Thoracic aorta (tissue), 2 donors: ENCODE data around the gene RASAL2. TPM values are rescaled to one million over a fixed set of nuclear protein-coding genes. Genes with fewer than 3 reads are reported as not detected.

Experiments
- ATAC-seq: fragments of 150-250 bp; one replicate; pipeline ENCODE4 v1.8.0; 2017; ENCODE audit warnings: low read depth; ENCODE audit not compliant: insufficient number of reproducible peaks, low FRiP score
- DNase-seq: peaks from one replicate; pipeline ENCODE4 v3.0.0-alpha.2; 2020; ENCODE audit warnings: low spot score
- H3K27ac ChIP-seq, 2 donors: fragments of 200-600 bp; sonication (generic); 1 replicate in 1 of 2; 2 replicates in 1 of 2; pipeline ENCODE4 v1.5.1; 2016; ENCODE audit warnings: mild to moderate bottlenecking in 2 of 2, moderate library complexity in 2 of 2
- H3K27me3 ChIP-seq: fragments of 200-600 bp; sonication (generic); replicated peaks from 2 replicates; pipeline ENCODE4 v1.6.0; 2016; ENCODE audit warnings: mild to moderate bottlenecking; ENCODE audit not compliant: insufficient read depth
- H3K36me3 ChIP-seq: fragments of 200-600 bp; sonication (generic); one replicate; pipeline ENCODE4 v1.5.1; 2016
- H3K4me1 ChIP-seq, 2 donors: fragments of 200-600 bp; sonication (generic); 1 replicate in 1 of 2; 2 replicates in 1 of 2; pipeline versions ENCODE4 v1.5.1 to v1.6.0; 2016; ENCODE audit warnings: low read depth in 2 of 2, mild to moderate bottlenecking in 1 of 2; ENCODE audit not compliant: control insufficient read depth in 1 of 2
- H3K4me3 ChIP-seq: fragments of 200-600 bp; sonication (generic); 2 replicates; pipeline ENCODE4 v1.5.1; 2016; ENCODE audit warnings: mild to moderate bottlenecking
- H3K9me3 ChIP-seq: fragments of 200-600 bp; sonication (generic); 2 replicates; pipeline ENCODE4 v1.5.1; 2016
- total RNA-seq, 2 donors: library from RNA; depleted of rRNA; stranded (reverse); fragments of >200 nt; gene quantifications; one replicate each; pipeline versions ENCODE4 v1.1.0 to v1.2.3, GENCODE V29; 2016
- TF ChIP-seq, protein P1 (sequence below): fragments of 200-600 bp; sonication (generic); IDR thresholded peaks from one replicate; pipeline ENCODE4 v1.5.1; 2019; ENCODE audit warnings: antibody characterized with exemption

RASAL2 gene
- total RNA-seq, 2 donors from 2014 or later = 38.0 to 45.1 TPM

DNA sequence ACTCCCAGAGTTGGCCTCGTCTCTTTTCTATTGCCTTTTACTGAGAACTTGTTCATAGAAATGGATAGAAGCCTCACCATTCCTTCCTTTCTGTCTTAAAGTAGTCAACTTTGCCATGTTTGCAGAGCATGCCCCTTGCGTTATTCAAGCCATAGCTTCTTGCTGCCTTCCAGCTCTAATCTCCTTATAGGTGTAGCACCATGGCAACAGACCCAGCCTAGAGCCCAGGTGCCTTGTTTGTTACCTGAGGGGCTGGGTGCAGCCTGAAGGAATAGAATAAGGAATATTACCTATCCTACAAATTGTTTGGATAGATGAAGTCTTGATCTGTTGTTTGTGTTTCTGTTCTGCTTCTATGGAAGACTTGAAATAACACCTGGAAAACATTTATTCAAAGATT lies 343.0 kb downstream of the RASAL2 start:
- no peak for ATAC-seq
- H3K4me1 ChIP-seq = no peaks in the 10 kb centered on the region
- no peak overlapping the region for H3K4me3 ChIP-seq
- DNase-seq = no peak
- TF ChIP-seq, protein P1, sequence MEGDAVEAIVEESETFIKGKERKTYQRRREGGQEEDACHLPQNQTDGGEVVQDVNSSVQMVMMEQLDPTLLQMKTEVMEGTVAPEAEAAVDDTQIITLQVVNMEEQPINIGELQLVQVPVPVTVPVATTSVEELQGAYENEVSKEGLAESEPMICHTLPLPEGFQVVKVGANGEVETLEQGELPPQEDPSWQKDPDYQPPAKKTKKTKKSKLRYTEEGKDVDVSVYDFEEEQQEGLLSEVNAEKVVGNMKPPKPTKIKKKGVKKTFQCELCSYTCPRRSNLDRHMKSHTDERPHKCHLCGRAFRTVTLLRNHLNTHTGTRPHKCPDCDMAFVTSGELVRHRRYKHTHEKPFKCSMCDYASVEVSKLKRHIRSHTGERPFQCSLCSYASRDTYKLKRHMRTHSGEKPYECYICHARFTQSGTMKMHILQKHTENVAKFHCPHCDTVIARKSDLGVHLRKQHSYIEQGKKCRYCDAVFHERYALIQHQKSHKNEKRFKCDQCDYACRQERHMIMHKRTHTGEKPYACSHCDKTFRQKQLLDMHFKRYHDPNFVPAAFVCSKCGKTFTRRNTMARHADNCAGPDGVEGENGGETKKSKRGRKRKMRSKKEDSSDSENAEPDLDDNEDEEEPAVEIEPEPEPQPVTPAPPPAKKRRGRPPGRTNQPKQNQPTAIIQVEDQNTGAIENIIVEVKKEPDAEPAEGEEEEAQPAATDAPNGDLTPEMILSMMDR = no peak
- H3K27ac ChIP-seq = no peak overlapping the region
- H3K27me3 ChIP-seq = no peaks in the 10 kb centered on the region
- no peaks in the 10 kb centered on the region for H3K36me3 ChIP-seq
- no peaks in the 10 kb centered on the region for H3K9me3 ChIP-seq

DNA sequence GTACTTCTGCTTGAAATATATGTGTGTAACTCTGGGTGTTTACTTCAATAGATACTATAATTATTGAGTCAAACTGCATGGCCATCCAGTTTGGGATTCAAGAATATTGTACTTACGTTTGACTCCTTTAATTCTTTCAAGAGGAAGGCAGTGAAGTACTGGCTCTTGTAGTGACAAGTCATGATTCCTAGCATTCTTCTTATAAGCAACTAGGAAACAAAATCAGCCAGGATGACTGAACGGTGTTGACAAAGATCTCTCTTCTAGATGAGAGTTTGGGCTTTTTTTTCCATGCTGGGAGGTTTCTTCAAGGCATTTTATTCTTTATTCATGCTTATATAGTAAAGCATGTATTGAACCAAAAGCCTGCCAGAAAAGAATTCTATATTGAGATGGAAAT lies 344.5 kb downstream of the RASAL2 start:
- TF ChIP-seq, protein P1 = no peak
- H3K4me1 ChIP-seq = no peaks in the 10 kb centered on the region
- H3K27ac ChIP-seq = no peak overlapping the region
- ATAC-seq (no peak), DNase-seq (no peak)
- H3K4me3 ChIP-seq = no peak overlapping the region
- peaks cover 8% of the 10 kb centered on the region for H3K36me3 ChIP-seq
- H3K9me3 ChIP-seq = no peaks in the 10 kb centered on the region
- no peaks in the 10 kb centered on the region for H3K27me3 ChIP-seq

DNA sequence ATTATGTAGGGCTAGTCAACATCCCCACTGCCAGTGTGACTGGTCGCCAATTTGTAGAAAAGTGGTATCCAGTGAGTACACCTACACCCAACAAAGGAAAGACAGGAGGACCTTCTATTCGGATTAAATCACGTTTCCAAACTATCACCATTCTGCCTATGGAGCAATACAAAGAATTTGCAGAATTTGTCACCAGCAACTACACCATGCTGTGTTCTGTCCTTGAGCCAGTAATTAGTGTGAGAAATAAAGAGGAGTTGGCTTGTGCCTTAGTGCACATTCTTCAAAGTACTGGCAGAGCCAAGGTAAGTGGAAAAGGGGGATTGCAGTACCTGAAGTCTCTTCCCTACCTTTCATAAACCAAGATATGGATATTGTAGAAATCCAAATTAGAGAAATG lies 349.0 kb downstream of the RASAL2 start:
- Histone ChIP-seq H3K4me3 (no peak overlapping the region), H3K27ac (no peak overlapping the region), H3K9me3 (no peaks in the 10 kb centered on the region), H3K27me3 (no peaks in the 10 kb centered on the region), H3K36me3 (peaks cover 8% of the 10 kb centered on the region), H3K4me1 (no peaks in the 10 kb centered on the region)
- TF ChIP-seq, protein P1 = no peak
- ATAC-seq (no peak), DNase-seq (no peak)

DNA sequence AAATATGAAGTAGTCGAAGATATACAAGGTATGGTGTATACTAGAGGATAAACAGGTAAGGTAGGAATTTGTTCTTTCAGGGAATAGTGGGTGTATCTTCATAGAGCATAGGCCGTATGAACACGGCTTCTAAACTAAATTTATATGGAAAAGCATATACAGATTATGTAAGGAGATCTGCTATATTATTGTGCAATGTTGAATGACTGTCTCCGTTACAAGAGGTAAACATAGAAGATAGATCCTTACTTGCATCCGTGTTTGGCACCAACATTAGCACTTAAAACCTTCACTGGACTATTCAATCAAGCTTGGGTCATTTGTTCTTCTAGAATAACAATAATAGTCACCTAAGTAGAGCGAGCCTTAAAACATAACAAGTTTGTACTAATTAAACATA lies 357.0 kb downstream of the RASAL2 start:
- no peak for ATAC-seq
- Histone ChIP-seq H3K27ac (no peak overlapping the region), H3K36me3 (peaks cover 7% of the 10 kb centered on the region), H3K4me3 (no peak overlapping the region), H3K9me3 (no peaks in the 10 kb centered on the region), H3K4me1 (no peaks in the 10 kb centered on the region), H3K27me3 (no peaks in the 10 kb centered on the region)
- no peak for DNase-seq
- TF ChIP-seq, protein P1 = no peak

DNA sequence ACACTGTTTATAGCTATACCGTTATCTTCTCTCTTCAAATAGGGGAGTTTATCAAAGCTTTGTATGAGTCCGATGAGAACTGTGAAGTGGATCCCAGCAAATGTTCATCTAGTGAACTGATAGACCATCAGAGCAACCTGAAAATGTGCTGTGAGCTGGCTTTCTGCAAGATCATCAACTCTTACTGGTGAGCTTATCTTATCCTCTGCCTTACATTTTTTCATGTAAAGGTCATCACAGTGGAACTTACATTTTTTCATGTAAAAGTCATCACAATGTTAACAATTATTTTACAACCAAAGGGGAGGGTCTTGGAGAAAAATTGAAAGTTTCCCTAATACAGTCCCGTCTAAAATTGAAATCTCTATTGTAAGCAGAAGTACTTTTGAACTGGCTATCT lies 357.6 kb downstream of the RASAL2 start:
- Histone ChIP-seq H3K36me3 (peaks cover 7% of the 10 kb centered on the region), H3K9me3 (no peaks in the 10 kb centered on the region), H3K4me3 (no peak overlapping the region), H3K27me3 (no peaks in the 10 kb centered on the region), H3K4me1 (no peaks in the 10 kb centered on the region), H3K27ac (no peak overlapping the region)
- no peak for DNase-seq
- ATAC-seq = no peak
- TF ChIP-seq, protein P1 = no peak
